Sigmoid colon (tissue), 7 donors: ENCODE data around the gene AMACR. TPM values are rescaled to one million over a fixed set of nuclear protein-coding genes. Genes with fewer than 3 reads are reported as not detected.
"Not testable (repeated sequence)": the region's sequence is repeated elsewhere in the genome, so short reads cannot be mapped to it uniquely, and the experiment has no call there.

ENCODE experiments used
- DNase-seq: peaks from one replicate; pipeline ENCODE4 v3.0.0-alpha.2; 2019
- H3K27ac ChIP-seq, 4 donors: fragments of 200-600 bp; sonication (generic); one replicate each; pipeline ENCODE4 v1.5.1; 2016 to 2019; ENCODE audit warnings: mild to moderate bottlenecking in 1 of 4
- H3K27me3 ChIP-seq, 3 donors: fragments of 200-600 bp; sonication (generic); one replicate each; pipeline ENCODE4 v1.5.1; 2019; ENCODE audit warnings: mild to moderate bottlenecking in 1 of 3
- H3K36me3 ChIP-seq, 4 donors: fragments of 200-600 bp; sonication (generic); one replicate each; pipeline ENCODE4 v1.5.1; 2016 to 2019
- H3K4me1 ChIP-seq, 4 donors: fragments of 200-600 bp; sonication (generic); one replicate each; pipeline ENCODE4 v1.5.1; 2017 to 2019
- H3K4me3 ChIP-seq, 4 donors: fragments of 200-600 bp; sonication (generic); one replicate each; pipeline ENCODE4 v1.5.1; 2017 to 2019; ENCODE audit warnings: mild to moderate bottlenecking in 2 of 4, moderate library complexity in 1 of 4
- H3K9me3 ChIP-seq, 4 donors: fragments of 200-600 bp in 3 of 4; sonication (generic) in 3 of 4; one replicate each; pipeline versions ENCODE4 v1.5.1 to v1.6.1; 2013 to 2019
- CTCF ChIP-seq, 4 experiments: fragments of 450-650 bp in 3 of 4; fragments of 200-600 bp in 1 of 4; IDR thresholded peaks; one replicate each; pipeline ENCODE4 v1.5.1; 2016 to 2019; ENCODE audit warnings: antibody characterized with exemption in 4 of 4, mild to moderate bottlenecking in 3 of 4, moderate library complexity in 2 of 4
- EP300 ChIP-seq, 4 donors: sonication (generic); formaldehyde crosslinking; IDR thresholded peaks; one replicate each; pipeline ENCODE4 v1.6.1; 2017; ENCODE audit warnings: antibody characterized with exemption in 4 of 4
- POLR2A ChIP-seq, 2 donors: fragments of 450-650 bp; IDR thresholded peaks; one replicate each; pipeline ENCODE4 v1.6.1; 2016; ENCODE audit warnings: antibody characterized with exemption in 2 of 2, mild to moderate bottlenecking in 2 of 2, moderate library complexity in 2 of 2
- POLR2AphosphoS5 ChIP-seq, 4 donors: sonication (generic); formaldehyde crosslinking; IDR thresholded peaks; one replicate each; pipeline ENCODE4 v1.6.1; 2017; ENCODE audit warnings: antibody characterized with exemption in 4 of 4
- WGBS, 2 donors: extraction: QIAGEN DNeasy Blood & Tissue Kit; methylation state at CpG; one replicate each; pipeline ENCODE4 v1.1.7; 2013; 5-methylcytosine and 5-hydroxymethylcytosine counted together
- intact Hi-C: fragments of 100-400 bp; cut with DNase I; formaldehyde crosslinking; loops from one replicate; pipeline ENCODE4 v1.15.1; 2023
- polyA plus RNA-seq, 3 donors: library from polyadenylated mRNA; stranded (reverse); fragments of 200-250 nt; gene quantifications; one replicate each; pipeline ENCODE4 v1.2.3, GENCODE V29; 2013
- total RNA-seq, 4 donors: library from RNA; depleted of rRNA; stranded (reverse); fragments of >200 nt; gene quantifications; one replicate each; pipeline ENCODE4 v1.1.0, GENCODE V29; 2016
- donor health status: healthy with polysubstance abuse.
- donor health status: Bipolar disorder and iron deficiency.
- donor health status: healthy.

Gene AMACR
- total and polyA plus RNA-seq, 7 donors: 5.3 to 106 (median 11.4) TPM

GRCh38 chr5:34013547-34013946 is 5.7 kb upstream of the AMACR start:
- 89 to 92% methylated on average over 3 of the region's 3 CpGs for WGBS, 2 donors
- no peak for TF ChIP-seq POLR2A (IDR thresholded peaks at IDR 0.05)
- no peak for TF ChIP-seq POLR2AphosphoS5 (IDR thresholded peaks at IDR 0.05)
- no peak for TF ChIP-seq CTCF (IDR thresholded peaks at IDR 0.05)
- TF ChIP-seq EP300 (IDR thresholded peaks at IDR 0.05): no peak
- Histone ChIP-seq H3K4me1 (peaks cover 0 to 20% (median 15%) of the 10 kb centered on the region in 4 donors), H3K9me3 (no peaks in the 10 kb centered on the region), H3K36me3 (no peaks in the 10 kb centered on the region), H3K4me3 (no peak overlapping the region), H3K27ac (no peak overlapping the region), H3K27me3 (no peaks in the 10 kb centered on the region)
- DNase-seq: no peak
- intact Hi-C loops: no loop called here

- Histone ChIP-seq H3K27me3 (no peaks in the 10 kb centered on the region), H3K9me3 (no peaks in the 10 kb centered on the region), H3K4me1 (peaks cover 0 to 20% (median 15%) of the 10 kb centered on the region in 4 donors), H3K27ac (no peak overlapping the region), H3K36me3 (no peaks in the 10 kb centered on the region), H3K4me3 (no peak overlapping the region)
- TF ChIP-seq POLR2A (IDR thresholded peaks at IDR 0.05) (no peak), EP300 (IDR thresholded peaks at IDR 0.05) (no peak), CTCF (IDR thresholded peaks at IDR 0.05) (no peak), POLR2AphosphoS5 (IDR thresholded peaks at IDR 0.05) (no peak)
- intact Hi-C loops: no loop called here
- DNase-seq: no peak
Observed at GRCh38 chr5:34012791-34013190, 4.9 kb upstream of the AMACR start.

- Histone ChIP-seq H3K36me3 (no peaks in the 10 kb centered on the region), H3K9me3 (no peaks in the 10 kb centered on the region), H3K4me1 (peaks cover 0 to 21% (median 16%) of the 10 kb centered on the region in 4 donors), H3K27ac (no peak overlapping the region), H3K4me3 (no peak overlapping the region), H3K27me3 (no peaks in the 10 kb centered on the region)
- 76 to 80% methylated on average over 4 of the region's 4 CpGs for WGBS, 2 donors
- intact Hi-C loops: no loop called here
- TF ChIP-seq CTCF (IDR thresholded peaks at IDR 0.05) (no peak), POLR2A (IDR thresholded peaks at IDR 0.05) (no peak), POLR2AphosphoS5 (IDR thresholded peaks at IDR 0.05) (no peak), EP300 (IDR thresholded peaks at IDR 0.05) (no peak)
- no peak for DNase-seq
Observed at GRCh38 chr5:34011536-34011935, 3.7 kb upstream of the AMACR start.

GRCh38 chr5:34010146-34010545 is 2.3 kb upstream of the AMACR start:
- 20 to 58% methylated on average over 2 of the region's 2 CpGs for WGBS, 2 donors
- H3K9me3 ChIP-seq, DNase-seq, intact Hi-C loops, H3K4me3 ChIP-seq, H3K36me3 ChIP-seq, H3K27me3 ChIP-seq, H3K27ac ChIP-seq: not testable (repeated sequence)
- H3K4me1 ChIP-seq: peaks cover 0 to 20% (median 12%) of the 10 kb centered on the region in 4 donors

GRCh38 chr5:34009610-34010009 is 1.8 kb upstream of the AMACR start:
- H3K27me3 ChIP-seq: no peaks in the 10 kb centered on the region
- intact Hi-C loops: loop anchor here (5.0 to 10.0 kb wide), 4 partner anchors 33 to 905 kb away; partner anchors contain the start of genes BRIX1, C1QTNF3 and RAD1
- H3K27ac ChIP-seq: peak overlapping the region in 1 of 4 donors; percentile 94
- DNase-seq: no peak
- TF ChIP-seq POLR2AphosphoS5 (IDR thresholded peaks at IDR 0.05) (no peak), EP300 (IDR thresholded peaks at IDR 0.05) (no peak)
- WGBS, 2 donors: 20 to 30% methylated on average over 1 of the region's 1 CpG
- H3K9me3 ChIP-seq: no peaks in the 10 kb centered on the region
- H3K36me3 ChIP-seq: peaks cover 0 to 9% (median 0%) of the 10 kb centered on the region in 4 donors
- no peak overlapping the region for H3K4me3 ChIP-seq
- H3K4me1 ChIP-seq: peaks cover 0 to 20% (median 12%) of the 10 kb centered on the region in 4 donors

GRCh38 chr5:34008802-34009201 is 952 bp upstream of the AMACR start:
- Histone ChIP-seq H3K4me3 (peak overlapping the region in 3 of 4 donors; percentile 66 to 73 (median 72)), H3K27ac (peak overlapping the region; percentile 90 to 94 (median 92)), H3K9me3 (no peaks in the 10 kb centered on the region), H3K27me3 (no peaks in the 10 kb centered on the region), H3K36me3 (peaks cover 0 to 17% (median under 1%) of the 10 kb centered on the region in 4 donors), H3K4me1 (peaks cover 0 to 20% (median 12%) of the 10 kb centered on the region in 4 donors)
- intact Hi-C loops: loop anchor here (5.0 to 10.0 kb wide), 4 partner anchors 33 to 906 kb away; partner anchors contain the start of genes BRIX1, C1QTNF3 and RAD1
- no peak for DNase-seq
- TF ChIP-seq POLR2A (IDR thresholded peaks at IDR 0.05): no peak
- TF ChIP-seq CTCF (IDR thresholded peaks at IDR 0.05): no peak
- no peak for TF ChIP-seq POLR2AphosphoS5 (IDR thresholded peaks at IDR 0.05)
- TF ChIP-seq EP300 (IDR thresholded peaks at IDR 0.05): no peak
- WGBS, 2 donors: 3% methylated on average over 1 of the region's 1 CpG
